HCT116 (cell line): ENCODE results near the gene PLEK2. TPM values are rescaled to one million over a fixed set of nuclear protein-coding genes. Genes with fewer than 3 reads are reported as not detected.

Source experiments
- ATAC-seq: fragments of 200-7000 bp; cut with Tn5 transposase; 2 replicates; pipeline ENCODE4 v1.9.1; 2020; ENCODE audit warnings: mild to moderate bottlenecking, moderate library complexity
- BruUV-seq: library from RNA; stranded (reverse); fragments of 400-500 nt; replicated peaks from 2 replicates; lab custom pipeline; 2021; lab: Mats Ljungman, UMichigan
- CTCF ChIA-PET: fragments of 300-600 bp; sonication (Branson Sonifier 250); formaldehyde crosslinking; loops from one replicate; lab custom pipeline; 2021; ENCODE audit warnings: antibody characterized with exemption; lab: Charles Lee
- POLR2A ChIA-PET: fragments of 300-600, 350-600 bp; sonication (Branson Sonifier 250); formaldehyde crosslinking; loops from one replicate; lab custom pipeline; 2021; ENCODE audit warnings: antibody characterized with exemption; lab: Charles Lee
- RAD21 ChIA-PET, 2 experiments: fragments of 300-600 bp; sonication (Branson Sonifier 250); formaldehyde crosslinking; loops; one replicate each; lab custom pipeline; 2023; ENCODE audit warnings: low total read pairs in 2 of 2; ENCODE audit not compliant: uncharacterized antibody in 2 of 2, unreplicated experiment in 2 of 2, low non-redundant PET in 1 of 2; lab: Charles Lee
- DNase-seq: peaks from one replicate; pipeline ENCODE4 v3.0.0-alpha.2; 2010; ENCODE audit warnings: low read depth, low spot score
- H2AFZ ChIP-seq: fragments of 200-600 bp; shearing (Covaris generic), sonication (generic); 2 replicates; pipeline ENCODE4 v1.6.1; 2017; ENCODE audit warnings: low read depth, mixed run types, mixed read lengths, antibody characterized with exemption, low read length; ENCODE audit not compliant: poor library complexity, severe bottlenecking
- H3K27ac ChIP-seq: 2 replicates; pipeline ENCODE4 v1.5.1; 2012; ENCODE audit warnings: low read depth, low read length
- H3K27me3 ChIP-seq: fragments of 200-600 bp; sonication (generic); 2 replicates; pipeline ENCODE4 v1.6.1; 2016; ENCODE audit warnings: mixed run types, low read length, mixed read lengths; ENCODE audit not compliant: insufficient read depth
- H3K36me3 ChIP-seq, 2 experiments: fragments of 200-500 bp in 1 of 2; fragments of 200-600 bp in 1 of 2; sonication (Bioruptor generic) in 1 of 2; sonication (generic) in 1 of 2; 2 replicates each; pipeline versions ENCODE4 v1.5.1 to v1.6.1; 2014 to 2016; ENCODE audit warnings: low read length in 2 of 2, inconsistent platforms in 1 of 2, mixed read lengths in 1 of 2, mixed run types in 1 of 2; ENCODE audit not compliant: insufficient read depth in 2 of 2, control insufficient read depth in 1 of 2
- H3K4me1 ChIP-seq, 2 experiments: fragments of 200-600 bp in 1 of 2; sonication (generic) in 1 of 2; 2 replicates each; pipeline versions ENCODE4 v1.5.1 to v1.6.1; 2012 to 2017; ENCODE audit warnings: low read length in 2 of 2, inconsistent platforms in 1 of 2, mild to moderate bottlenecking in 1 of 2, mixed read lengths in 1 of 2, mixed run types in 1 of 2, moderate library complexity in 1 of 2; ENCODE audit not compliant: insufficient read depth in 2 of 2, control insufficient read depth in 1 of 2
- H3K4me2 ChIP-seq: fragments of 200-600 bp; sonication (generic); 2 replicates; pipeline ENCODE4 v1.6.1; 2017; ENCODE audit warnings: mixed run types, low read length, mixed read lengths
- H3K4me3 ChIP-seq, 2 experiments: fragments of 200-600 bp in 1 of 2; sonication (generic) in 1 of 2; replicated peaks in 1 of 2; 2 replicates each; pipeline ENCODE4 v1.5.1; 2011 to 2016; ENCODE audit warnings: low read length in 2 of 2, control low read depth in 1 of 2, low read depth in 1 of 2, mild to moderate bottlenecking in 1 of 2, mixed read lengths in 1 of 2, mixed run types in 1 of 2
- H3K79me2 ChIP-seq: fragments of 200-600 bp; sonication (generic); 2 replicates; pipeline ENCODE4 v1.6.1; 2017; ENCODE audit warnings: mild to moderate bottlenecking, mixed run types, low read length, moderate library complexity, mixed read lengths; ENCODE audit not compliant: insufficient read depth
- H3K9ac ChIP-seq: fragments of 200-600 bp; sonication (generic); 2 replicates; pipeline ENCODE4 v1.6.1; 2016; ENCODE audit warnings: low read length, mixed read lengths
- H3K9me2 ChIP-seq: fragments of 200-600 bp; sonication (generic), shearing (Covaris generic); 2 replicates; pipeline ENCODE4 v1.6.1; 2017; ENCODE audit warnings: mixed run types, mild to moderate bottlenecking, moderate library complexity; ENCODE audit not compliant: insufficient read depth
- H3K9me3 ChIP-seq, 2 experiments: fragments of 200-500 bp in 1 of 2; fragments of 200-600 bp in 1 of 2; sonication (Bioruptor generic) in 1 of 2; sonication (generic) in 1 of 2; 2 replicates each; pipeline ENCODE4 v1.6.1; 2014 to 2017; ENCODE audit warnings: low read length in 2 of 2, mixed read lengths in 2 of 2, inconsistent platforms in 1 of 2, low read depth in 1 of 2, mild to moderate bottlenecking in 1 of 2, mixed run types in 1 of 2, moderate library complexity in 1 of 2; ENCODE audit not compliant: control insufficient read depth in 1 of 2, insufficient read depth in 1 of 2
- H4K20me1 ChIP-seq: fragments of 200-600 bp; sonication (generic), shearing (Covaris generic); 2 replicates; pipeline ENCODE4 v1.6.1; 2017; ENCODE audit warnings: mixed run types, mild to moderate bottlenecking, moderate library complexity; ENCODE audit not compliant: insufficient read depth
- ATF3 ChIP-seq: IDR thresholded peaks from 2 replicates; pipeline ENCODE4 v1.6.1; 2012
- CBX3 ChIP-seq: IDR thresholded peaks from 2 replicates; pipeline ENCODE4 v1.6.1; 2012; ENCODE audit warnings: low read depth
- CEBPB ChIP-seq: IDR thresholded peaks from 2 replicates; pipeline ENCODE4 v1.6.1; 2012; ENCODE audit warnings: low read depth
- CTCF ChIP-seq, 3 experiments: fragments of 200-600 bp in 1 of 3; sonication (generic) in 1 of 3; IDR thresholded peaks in 2 of 3; conservative IDR thresholded peaks in 1 of 3; 2 replicates each; pipeline ENCODE4 v1.5.1; 2012 to 2017; ENCODE audit warnings: low read depth in 2 of 3, low read length in 2 of 3, antibody characterized with exemption in 1 of 3, borderline replicate concordance in 1 of 3, control low read depth in 1 of 3, mild to moderate bottlenecking in 1 of 3, mixed read lengths in 1 of 3, mixed run types in 1 of 3, moderate library complexity in 1 of 3; ENCODE audit not compliant: insufficient read depth in 1 of 3
- EGR1 ChIP-seq: IDR thresholded peaks from 2 replicates; pipeline ENCODE4 v1.6.1; 2012; ENCODE audit warnings: low read depth
- ELF1 ChIP-seq: IDR thresholded peaks from 2 replicates; pipeline ENCODE4 v1.6.1; 2012; ENCODE audit warnings: low read depth, borderline replicate concordance
- EZH2 ChIP-seq: fragments of 200-600 bp; sonication (generic); IDR thresholded peaks from 2 replicates; pipeline ENCODE4 v1.6.1; 2017; ENCODE audit warnings: antibody characterized with exemption, mixed run types
- EZH2phosphoT487 ChIP-seq: fragments of 200-600 bp; IDR thresholded peaks from 2 replicates; pipeline ENCODE4 v1.6.1; 2018; ENCODE audit warnings: antibody characterized with exemption, borderline replicate concordance
- FOSL1 ChIP-seq: IDR thresholded peaks from 2 replicates; pipeline ENCODE4 v1.6.1; 2012; ENCODE audit warnings: low read depth
- JUND ChIP-seq: IDR thresholded peaks from 2 replicates; pipeline ENCODE4 v1.6.1; 2012
- MAX ChIP-seq: IDR thresholded peaks from 2 replicates; pipeline ENCODE4 v1.6.1; 2012
- POLR2AphosphoS5 ChIP-seq: IDR thresholded peaks from 2 replicates; pipeline ENCODE4 v1.6.1; 2011; ENCODE audit warnings: mild to moderate bottlenecking, low read depth, low read length, moderate library complexity
- RAD21 ChIP-seq: IDR thresholded peaks from 2 replicates; pipeline ENCODE4 v1.6.1; 2012; ENCODE audit warnings: low read depth, mild to moderate bottlenecking
- SIN3A ChIP-seq: IDR thresholded peaks from 2 replicates; pipeline ENCODE4 v1.6.1; 2012; ENCODE audit warnings: low read depth
- SP1 ChIP-seq: IDR thresholded peaks from 2 replicates; pipeline ENCODE4 v1.6.1; 2012; ENCODE audit warnings: low read depth
- SRF ChIP-seq: IDR thresholded peaks from 2 replicates; pipeline ENCODE4 v1.6.1; 2012; ENCODE audit warnings: low read depth
- YY1 ChIP-seq: IDR thresholded peaks from 2 replicates; pipeline ENCODE4 v1.6.1; 2011; ENCODE audit warnings: low read length, low read depth, moderate library complexity, mild to moderate bottlenecking; ENCODE audit not compliant: insufficient replicate concordance; ENCODE audit errors: extremely low read depth
- ZBTB33 ChIP-seq: IDR thresholded peaks from 2 replicates; pipeline ENCODE4 v1.6.1; 2011; ENCODE audit warnings: mild to moderate bottlenecking, low read length, moderate library complexity; ENCODE audit not compliant: insufficient replicate concordance; ENCODE audit errors: extremely low read depth
- ZFX ChIP-seq: fragments of 450-650 bp; IDR thresholded peaks from 2 replicates; pipeline ENCODE4 v1.6.1; 2017
- ZNF274 ChIP-seq: fragments of 200-500 bp; sonication (Bioruptor generic); IDR thresholded peaks from 2 replicates; pipeline ENCODE4 v1.6.1; 2014; ENCODE audit warnings: mild to moderate bottlenecking, low read depth, low read length, inconsistent platforms
- intact Hi-C: fragments of 100-400 bp; cut with micrococcal nuclease; formaldehyde crosslinking; loops from 2 replicates; pipeline ENCODE4 v1.10.0; 2022
- total RNA-seq: library from RNA; stranded (reverse); gene quantifications from one replicate; pipeline ENCODE4 v1.2.1, GENCODE V29; 2021; ENCODE audit not compliant: unreplicated experiment

PLEK2 gene
- total RNA-seq, 1 experiment from 2014 or later, result 67.6 TPM

- no peaks in the 10 kb centered on the region for H3K9me3 ChIP-seq
- H3K79me2 ChIP-seq, result peaks cover 91% of the 10 kb centered on the region
- no peaks in the 10 kb centered on the region for H3K4me1 ChIP-seq
- H3K36me3 ChIP-seq, result peaks cover 73 to 77% of the 10 kb centered on the region in 2 experiments
- H3K27me3 ChIP-seq, result no peaks in the 10 kb centered on the region
- DNase-seq (no peak), ATAC-seq (no peak)
- H4K20me1 ChIP-seq, result peaks cover 36% of the 10 kb centered on the region; the same call in 1 of the 2 replicates
- no TSS peak for BruUV-seq
- TF ChIP-seq EGR1 (no peak), RAD21 (no peak), SP1 (no peak), ATF3 (no peak), ZFX (no peak), CEBPB (no peak), CBX3 (no peak), EZH2 (no peak), ELF1 (no peak), MAX (no peak), EZH2phosphoT487 (no peak), YY1 (no peak), ZNF274 (no peak), FOSL1 (no peak), SRF (no peak), CTCF (IDR thresholded peaks at IDR 0.05 in 2 of 3, conservative IDR thresholded peaks at IDR 0.05 in 1 of 3; ENCODE audit: borderline replicate concordance in 1 of 3, insufficient read depth in 1 of 3, low read depth in 2 of 3, low read length in 2 of 3) (no peak), ZBTB33 (no peak), SIN3A (no peak), POLR2AphosphoS5 (no peak), JUND (no peak)
- H3K9ac ChIP-seq, result no peak overlapping the region
- intact Hi-C loops, result no loop called here
- no peak overlapping the region for H3K4me2 ChIP-seq
- ChIA-PET POLR2A (no interaction called here), RAD21 (no interaction called here), CTCF (interaction anchor here (2.2 kb wide), 1 partner anchor 18 kb away, joined by 9 read pairs; the partner anchor contains the start of genes ATP6V1D and EIF2S1)
- H3K4me3 ChIP-seq, result no peak overlapping the region
- H3K9me2 ChIP-seq, result no peaks in the 10 kb centered on the region
- H3K27ac ChIP-seq, result no peak overlapping the region
- no peak overlapping the region for H2AFZ ChIP-seq
Observed at GRCh38 chr14:67377916-67378315, 34.0 kb downstream of the PLEK2 start.
